ENCODE results near the gene LRRC61. TPM values are rescaled to one million over a fixed set of nuclear protein-coding genes. Genes with fewer than 3 reads are reported as not detected.
"Not testable (repeated sequence)": the region's sequence is repeated elsewhere in the genome, so short reads cannot be mapped to it uniquely, and the experiment has no call there.

LRRC61 gene
- total and polyA plus RNA-seq, 2 of the 13 experiments (the other 11 are each of a cell fraction or from before 2014, with no cell fraction given) = 33.0 to 34.8 TPM

GRCh38 chr7:150311146-150311545 is 12.0 kb upstream of the LRRC61 start (continued):
- no peak for TF ChIP-seq ZMAT5 (CRISPR knock-in tag; IDR thresholded peaks at IDR 0.05; ENCODE audit: borderline replicate concordance, low read depth)

- Histone ChIP-seq H3K36me3 (replicated peaks in 1 of 2; ENCODE audit: control insufficient read depth in 1 of 2, insufficient read depth in 2 of 2, low read length in 2 of 2) (no peaks in the 10 kb centered on the region), H3K79me2 (ENCODE audit: insufficient read depth, low read length) (no peaks in the 10 kb centered on the region), H3K9me3 (ENCODE audit: low read length) (no peaks in the 10 kb centered on the region), H3K4me2 (ENCODE audit: low read depth, low read length) (no peak overlapping the region), H3K4me1 (ENCODE audit: insufficient read depth, low read length) (peaks cover 46% of the 10 kb centered on the region), H3K9ac (ENCODE audit: insufficient read depth, low read depth, low read length) (no peak overlapping the region), H3K4me3 (replicated peaks in 1 of 3; ENCODE audit: insufficient read depth in 1 of 3, low read depth in 2 of 3, low read length in 3 of 3) (no peak overlapping the region), H3K27ac (ENCODE audit: extremely low read length, insufficient read depth, low read length) (no peak overlapping the region), H4K20me1 (ENCODE audit: insufficient read depth, low read length) (no peaks in the 10 kb centered on the region), H3K27me3 (ENCODE audit: control insufficient read depth in 1 of 2, insufficient read depth in 2 of 2, low read length in 2 of 2) (no peaks in the 10 kb centered on the region), H2AFZ (ENCODE audit: low read length) (no peak overlapping the region)
- no TSS peak for BruUV-seq (replicated peaks)
- ATAC-seq (no peak), FAIRE-seq (no peak), DNase-seq (ENCODE audit: low spot score) (no peak)
- intact Hi-C loops (cut with micrococcal nuclease; ENCODE audit: unreplicated experiment) (no loop called here), in situ Hi-C loops (cut with HindIII; ENCODE audit: extremely low pct_ligation_motif_present, low pct_unique_long_range_greater_than_20kb) (no loop called here)
- ChIA-PET POLR2A (no interaction called here), CTCF (ENCODE audit: low intra/inter-chr PET ratio, low total read pairs) (no interaction called here)
- 90% methylated on average over 5 of the region's 5 CpGs for WGBS (ENCODE audit: low lambda C conversion rate)
- TF ChIP-seq ZSCAN22 (CRISPR knock-in tag; IDR thresholded peaks at IDR 0.05) (no peak), ZNF33A (CRISPR knock-in tag; IDR thresholded peaks at IDR 0.05; ENCODE audit: borderline replicate concordance) (no peak), TEAD3 (CRISPR knock-in tag; optimal IDR thresholded peaks at IDR 0.05; ENCODE audit: borderline replicate concordance) (peak; percentile 51)
Measured at GRCh38 chr7:150311711-150312110, 11.4 kb upstream of the LRRC61 start.

DNA sequence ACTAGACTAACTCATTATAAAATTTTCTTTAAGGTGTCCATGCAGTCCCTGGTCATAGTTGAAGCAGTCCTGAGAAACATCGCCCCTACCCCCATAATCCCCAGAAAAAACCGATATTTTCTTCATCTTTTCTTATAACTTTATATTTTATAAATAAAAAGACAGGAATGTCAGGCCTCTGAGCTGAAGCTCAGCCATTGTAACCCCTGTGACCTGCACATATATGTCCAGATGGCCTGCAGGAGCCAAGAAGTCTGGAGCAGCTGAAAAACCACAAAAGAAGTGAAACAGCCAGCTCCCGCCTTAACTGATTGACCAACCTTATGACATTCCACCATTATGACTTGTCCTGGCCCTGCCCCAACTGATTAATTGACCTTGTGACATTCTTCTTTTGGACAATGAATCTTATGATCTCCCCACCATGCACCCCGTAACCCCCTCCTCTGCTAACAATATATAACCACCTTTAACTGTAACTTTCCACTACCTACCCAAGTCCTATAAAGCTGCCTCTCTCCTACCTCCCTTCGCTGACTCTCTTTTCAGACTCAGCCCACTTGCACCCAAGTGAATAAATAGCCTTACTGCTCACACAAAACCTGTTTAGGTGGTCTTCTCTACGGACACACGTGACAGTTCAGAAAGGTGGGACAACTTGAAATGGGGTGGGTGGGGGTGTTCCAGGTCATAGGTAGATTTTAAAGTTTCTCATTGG is 10.3 kb upstream of the LRRC61 start:
- H3K4me3 ChIP-seq (replicated peaks in 1 of 3; ENCODE audit: insufficient read depth in 1 of 3, low read depth in 2 of 3, low read length in 3 of 3); FAIRE-seq; H3K9me3 ChIP-seq (ENCODE audit: low read length); H3K79me2 ChIP-seq (ENCODE audit: insufficient read depth, low read length); CTCF ChIA-PET (ENCODE audit: low intra/inter-chr PET ratio, low total read pairs); H3K27ac ChIP-seq (ENCODE audit: extremely low read length, insufficient read depth, low read length); H3K27me3 ChIP-seq (ENCODE audit: control insufficient read depth in 1 of 2, insufficient read depth in 2 of 2, low read length in 2 of 2); H4K20me1 ChIP-seq (ENCODE audit: insufficient read depth, low read length); in situ Hi-C loops (cut with HindIII; ENCODE audit: extremely low pct_ligation_motif_present, low pct_unique_long_range_greater_than_20kb); ATAC-seq; H2AFZ ChIP-seq (ENCODE audit: low read length); H3K4me2 ChIP-seq (ENCODE audit: low read depth, low read length); H3K9ac ChIP-seq (ENCODE audit: insufficient read depth, low read depth, low read length); H3K36me3 ChIP-seq (replicated peaks in 1 of 2; ENCODE audit: control insufficient read depth in 1 of 2, insufficient read depth in 2 of 2, low read length in 2 of 2); BruUV-seq (replicated peaks); intact Hi-C loops (cut with micrococcal nuclease; ENCODE audit: unreplicated experiment): not testable (repeated sequence)
- peaks cover 42% of the 10 kb centered on the region for H3K4me1 ChIP-seq (ENCODE audit: insufficient read depth, low read length)
- POLR2A ChIA-PET = interaction anchor here (2.3 kb wide), 1 partner anchor 10 kb away, joined by 13 read pairs; the partner anchor contains the start of genes ACTR3C and LRRC61
- peak; percentile 71 for DNase-seq (ENCODE audit: low spot score)
- TF ChIP-seq FOSL2 (CRISPR knock-in tag; IDR thresholded peaks at IDR 0.05) = 0 out of 2 replicates have a peak, but pooled peaks have one; percentile 9
- WGBS (ENCODE audit: low lambda C conversion rate) = 91% methylated on average over 7 of the region's 7 CpGs

Measured in HepG2 (cell line).